ENCODE measurements around the gene PDXK. TPM values are rescaled to one million over a fixed set of nuclear protein-coding genes. Genes with fewer than 3 reads are reported as not detected.

The PDXK gene
- polyA plus RNA-seq, 3 donors from 2014 or later: 47.1 to 55.2 (median 50.9) TPM

DNA sequence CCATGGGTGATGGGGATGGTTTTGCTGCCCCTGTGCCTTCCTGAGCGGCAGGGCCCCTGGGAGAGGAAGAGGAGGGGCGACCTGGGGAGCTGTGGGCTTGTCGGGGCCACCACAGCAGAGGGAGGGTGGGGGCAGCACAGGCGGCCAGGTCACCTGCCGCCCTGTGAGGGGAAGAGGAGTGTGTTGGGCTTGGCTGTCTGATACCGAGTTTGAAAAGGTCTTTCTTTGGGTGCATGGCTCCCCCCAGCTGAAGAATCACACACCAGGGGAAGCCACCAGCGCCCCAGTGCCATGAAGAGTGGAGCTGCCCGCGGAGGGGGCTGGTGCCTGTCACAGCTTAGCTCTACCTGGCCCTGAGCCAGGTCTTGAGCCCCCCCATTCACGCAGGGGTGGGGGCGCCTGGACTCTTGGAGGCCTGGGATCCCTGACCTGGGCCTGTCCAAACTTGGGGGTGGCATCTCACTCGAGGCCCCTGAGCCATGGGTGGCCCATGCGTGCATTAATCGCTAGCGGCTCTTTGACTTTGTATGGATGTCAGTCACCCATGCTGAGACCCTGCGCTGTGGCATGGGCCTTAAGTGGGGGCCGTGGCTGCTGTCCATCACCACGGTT, 30.8 kb downstream of the PDXK start:
- H3K4me1 Mint-ChIP-seq: peaks cover 0 to 3% of the 10 kb centered on the region in 2 donors
- peaks cover 0 to 4% (median 4%) of the 10 kb centered on the region in 3 donors for H3K27me3 Mint-ChIP-seq (ENCODE audit: low read depth in 3 of 3)
- H3K9me3 Mint-ChIP-seq: no peaks in the 10 kb centered on the region
- peaks cover 0 to 21% (median 0%) of the 10 kb centered on the region in 3 donors for H3K36me3 Mint-ChIP-seq
- H3K4me3 Mint-ChIP-seq: no peak overlapping the region
- no peak for DNase-seq
- H3K27ac Mint-ChIP-seq: peak overlapping the region in 1 of 6 donors; percentile 24

DNA sequence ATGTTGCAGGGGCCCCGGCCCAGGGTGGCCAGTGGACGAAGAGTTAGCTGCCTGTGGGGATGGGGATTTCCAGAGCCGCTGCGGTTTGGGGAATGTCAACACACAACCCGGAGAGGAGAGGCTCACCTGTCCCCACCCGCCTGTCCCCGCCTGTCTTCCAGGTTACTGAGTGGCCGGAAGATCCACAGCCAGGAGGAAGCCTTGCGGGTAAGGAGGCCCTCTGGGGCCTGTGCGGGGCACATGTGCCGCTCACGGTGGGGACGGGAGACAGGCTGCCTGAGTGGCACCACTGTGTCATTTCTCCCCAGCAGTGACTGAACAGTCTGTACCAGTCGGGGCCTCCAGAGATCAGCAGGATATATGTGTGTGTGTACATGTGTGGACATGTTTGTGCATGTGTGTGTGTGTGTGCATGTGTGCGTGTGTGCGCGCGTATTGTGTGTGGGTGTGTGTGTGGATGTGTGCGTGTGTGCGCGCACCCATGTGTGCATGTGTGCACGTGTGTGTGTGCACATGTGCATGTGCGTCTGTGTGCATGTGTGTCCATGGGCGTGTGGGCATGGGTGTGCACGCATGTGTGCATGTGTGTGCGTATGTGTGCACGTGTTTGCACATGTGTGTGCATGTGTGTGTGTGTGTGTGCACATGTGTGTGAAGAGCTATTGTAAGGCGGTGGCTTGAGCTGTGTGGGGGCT, 31.6 kb downstream of the PDXK start:
- Mint-ChIP-seq H3K27ac (peak overlapping the region in 3 of 6 donors; percentile 24 to 69 (median 42)), H3K9me3 (no peaks in the 10 kb centered on the region), H3K36me3 (peaks cover 0 to 16% (median 0%) of the 10 kb centered on the region in 3 donors), H3K4me3 (no peak overlapping the region), H3K27me3 (ENCODE audit: low read depth in 3 of 3) (peaks cover 0 to 4% (median 4%) of the 10 kb centered on the region in 3 donors), H3K4me1 (peaks cover 0 to 3% of the 10 kb centered on the region in 2 donors)
- DNase-seq: no peak

DNA sequence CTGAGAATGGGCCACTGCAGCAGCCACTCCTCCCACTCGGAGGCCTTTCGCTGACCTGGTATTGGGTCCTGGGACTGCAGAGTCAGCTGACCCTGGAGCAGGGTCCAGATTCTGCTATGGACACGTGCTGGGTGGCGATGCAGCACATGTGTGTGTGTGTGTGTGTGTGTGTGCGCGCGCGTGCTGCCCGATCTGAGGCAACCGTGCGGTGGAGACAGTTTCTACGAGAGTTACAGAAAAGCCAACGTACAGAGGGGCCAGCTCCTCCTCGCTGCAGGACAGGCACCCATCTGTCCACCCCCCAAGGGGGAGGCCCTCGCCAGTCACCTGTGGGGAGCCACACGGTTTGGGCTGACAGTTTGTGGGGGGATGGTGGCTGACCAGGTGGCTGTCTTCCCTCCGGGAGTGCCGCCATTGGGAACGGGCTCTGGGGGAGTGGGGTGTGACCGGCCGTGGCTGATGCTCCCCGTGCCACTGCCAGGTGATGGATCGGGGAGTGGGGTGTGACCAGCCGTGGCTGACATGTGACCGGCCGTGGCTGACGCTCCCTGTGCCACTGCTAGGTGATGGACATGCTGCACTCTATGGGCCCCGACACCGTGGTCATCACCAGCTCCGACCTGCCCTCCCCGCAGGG, 33.1 kb downstream of the PDXK start:
- no peaks in the 10 kb centered on the region for H3K9me3 Mint-ChIP-seq
- DNase-seq: no peak
- H3K27me3 Mint-ChIP-seq (ENCODE audit: low read depth in 3 of 3): peaks cover 0 to 4% (median 4%) of the 10 kb centered on the region in 3 donors
- H3K36me3 Mint-ChIP-seq: peaks cover 0 to 20% (median 0%) of the 10 kb centered on the region in 3 donors
- peaks cover 0 to 3% of the 10 kb centered on the region in 2 donors for H3K4me1 Mint-ChIP-seq
- no peak overlapping the region for H3K4me3 Mint-ChIP-seq
- no peak overlapping the region for H3K27ac Mint-ChIP-seq

DNA sequence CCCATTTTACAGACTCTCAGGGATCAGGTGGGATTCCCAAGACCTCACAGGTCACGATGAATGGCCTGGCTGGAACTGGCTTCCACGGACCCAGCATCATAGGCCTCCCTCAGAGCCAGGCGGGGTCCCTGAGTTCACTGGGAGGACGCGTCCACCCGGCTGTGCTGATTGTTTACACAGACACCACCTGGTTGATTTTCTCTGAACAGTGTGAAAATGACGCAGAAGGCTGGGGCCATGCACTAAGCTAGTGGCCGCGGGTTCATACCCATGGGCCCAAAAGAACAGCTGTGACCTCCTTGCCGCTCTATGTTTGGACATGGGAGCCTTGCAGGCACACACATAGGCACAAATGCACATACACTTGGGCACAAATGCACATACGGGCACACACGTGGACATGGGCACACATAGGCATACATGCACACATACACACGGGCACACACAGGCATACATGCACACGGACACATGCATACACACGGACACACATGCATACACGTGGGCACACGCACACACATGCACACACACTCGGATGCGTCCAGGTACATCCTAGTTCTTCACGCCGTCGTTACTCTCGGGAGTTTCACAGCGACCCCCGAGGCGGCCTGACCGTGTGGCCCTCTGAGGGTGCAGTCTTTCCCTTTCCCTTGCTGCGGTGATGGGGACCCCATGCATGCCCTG, 34.0 kb downstream of the PDXK start:
- Mint-ChIP-seq H3K27ac (no peak overlapping the region), H3K36me3 (peaks cover 0 to 14% (median 0%) of the 10 kb centered on the region in 3 donors), H3K4me3 (no peak overlapping the region), H3K27me3 (ENCODE audit: low read depth in 3 of 3) (peaks cover 0 to 4% (median 4%) of the 10 kb centered on the region in 3 donors), H3K9me3 (no peaks in the 10 kb centered on the region), H3K4me1 (peaks cover 0 to 3% of the 10 kb centered on the region in 2 donors)
- DNase-seq: no peak

DNA sequence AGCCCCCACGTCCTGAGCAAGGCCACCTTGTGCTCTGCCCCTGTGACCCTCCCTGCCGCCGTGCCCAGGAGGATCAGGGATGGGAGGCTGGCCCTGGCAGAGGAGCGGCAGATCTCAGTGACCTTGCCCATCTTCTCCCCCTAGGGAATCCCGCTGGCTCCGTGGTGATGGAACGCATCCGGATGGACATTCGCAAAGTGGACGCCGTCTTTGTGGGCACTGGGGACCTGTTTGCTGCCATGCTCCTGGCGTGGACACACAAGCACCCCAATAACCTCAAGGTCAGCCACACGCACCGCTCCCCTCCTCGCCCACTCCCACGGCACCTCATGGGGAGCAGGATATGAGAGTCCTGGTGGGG, 34.5 kb downstream of the PDXK start:
- Mint-ChIP-seq H3K4me3 (no peak overlapping the region), H3K36me3 (peaks cover 0 to 14% (median 0%) of the 10 kb centered on the region in 3 donors), H3K4me1 (peaks cover 0 to 3% of the 10 kb centered on the region in 2 donors), H3K9me3 (no peaks in the 10 kb centered on the region), H3K27me3 (ENCODE audit: low read depth in 3 of 3) (peaks cover 0 to 4% (median 4%) of the 10 kb centered on the region in 3 donors), H3K27ac (no peak overlapping the region)
- no peak for DNase-seq

DNA sequence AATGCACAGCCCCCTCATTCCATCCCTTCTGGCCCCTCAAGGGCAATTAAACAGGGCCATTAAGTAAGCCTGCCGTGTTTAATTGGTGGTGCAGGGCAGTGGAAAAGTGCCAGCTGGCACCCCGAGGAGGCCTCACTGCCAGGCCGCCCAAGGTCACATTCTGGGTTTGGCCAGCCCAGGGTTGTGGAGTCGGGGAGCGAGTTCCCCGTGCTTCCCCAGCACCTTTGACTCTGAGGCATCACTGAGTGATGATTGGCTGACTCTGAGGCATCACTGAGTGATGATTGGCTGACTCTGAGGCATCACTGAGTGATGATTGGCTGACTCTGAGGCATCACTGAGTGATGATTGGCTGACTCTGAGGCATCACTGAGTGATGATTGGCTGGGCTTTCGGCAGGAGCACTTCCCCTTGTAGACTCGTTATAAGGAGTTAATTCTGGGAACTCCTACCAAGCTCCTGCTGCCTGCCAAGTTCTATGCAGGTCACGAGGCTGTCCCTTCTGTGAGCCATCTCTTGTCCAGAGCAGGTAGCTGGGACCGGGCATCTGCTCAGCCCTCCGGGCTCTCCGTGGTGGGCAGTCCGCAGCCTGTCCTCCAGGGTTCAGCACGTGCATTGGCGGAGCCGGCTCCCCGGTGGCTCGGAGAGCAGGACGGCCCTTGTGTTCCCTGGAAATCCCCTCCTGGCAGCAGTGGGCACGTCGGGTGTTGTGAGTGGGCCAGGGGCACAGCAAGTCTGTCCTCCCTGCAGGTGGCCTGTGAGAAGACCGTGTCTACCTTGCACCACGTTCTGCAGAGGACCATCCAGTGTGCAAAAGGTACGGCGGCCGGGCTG, 36.2 kb downstream of the PDXK start:
- Mint-ChIP-seq H3K27me3 (ENCODE audit: low read depth in 3 of 3) (peaks cover 0 to 4% (median 2%) of the 10 kb centered on the region in 3 donors), H3K4me3 (no peak overlapping the region), H3K9me3 (no peaks in the 10 kb centered on the region), H3K36me3 (peaks cover 0 to 14% (median 4%) of the 10 kb centered on the region in 3 donors), H3K27ac (no peak overlapping the region), H3K4me1 (peaks cover 0 to 3% of the 10 kb centered on the region in 2 donors)
- no peak for DNase-seq

DNA sequence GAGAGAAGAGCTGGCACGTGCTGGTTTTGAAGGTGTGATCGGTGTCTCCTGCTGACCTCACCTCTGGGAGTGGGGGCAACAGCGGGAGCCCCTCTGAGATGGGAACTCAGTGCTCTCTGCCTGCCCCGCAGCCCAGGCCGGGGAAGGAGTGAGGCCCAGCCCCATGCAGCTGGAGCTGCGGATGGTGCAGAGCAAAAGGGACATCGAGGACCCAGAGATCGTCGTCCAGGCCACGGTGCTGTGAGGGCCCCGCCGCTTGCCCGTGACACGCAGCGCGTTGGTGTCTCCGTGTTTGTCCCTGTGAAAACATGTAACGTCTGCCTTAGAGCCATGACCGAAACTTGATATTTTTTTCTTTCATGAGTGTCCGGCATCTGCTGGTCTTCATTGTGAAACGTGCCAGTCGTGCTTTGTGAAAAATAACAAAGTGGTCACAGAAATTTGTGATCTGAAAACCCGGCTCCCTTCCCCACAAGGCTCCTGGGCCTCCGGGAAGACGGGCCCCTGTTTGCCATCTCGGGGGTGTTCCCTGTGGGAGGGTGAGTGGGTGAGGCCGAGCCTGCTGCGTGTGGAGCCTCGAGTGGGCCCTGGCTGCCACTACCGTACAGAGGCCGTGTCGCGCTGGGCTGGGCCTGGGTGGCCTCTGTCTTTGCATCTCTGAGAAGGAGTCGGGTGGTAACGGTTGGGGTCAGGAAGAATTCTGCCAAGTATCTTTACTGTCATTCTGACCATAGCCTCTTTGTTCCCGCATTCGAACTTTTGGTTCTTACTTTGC, 37.1 kb downstream of the PDXK start:
- no peak overlapping the region for H3K4me3 Mint-ChIP-seq
- no peak overlapping the region for H3K27ac Mint-ChIP-seq
- H3K9me3 Mint-ChIP-seq: no peaks in the 10 kb centered on the region
- peaks cover 0 to 8% (median 4%) of the 10 kb centered on the region in 3 donors for H3K36me3 Mint-ChIP-seq
- H3K27me3 Mint-ChIP-seq (ENCODE audit: low read depth in 3 of 3): peaks cover 0 to 2% (median 0%) of the 10 kb centered on the region in 3 donors
- DNase-seq: no peak
- H3K4me1 Mint-ChIP-seq: no peaks in the 10 kb centered on the region

DNA sequence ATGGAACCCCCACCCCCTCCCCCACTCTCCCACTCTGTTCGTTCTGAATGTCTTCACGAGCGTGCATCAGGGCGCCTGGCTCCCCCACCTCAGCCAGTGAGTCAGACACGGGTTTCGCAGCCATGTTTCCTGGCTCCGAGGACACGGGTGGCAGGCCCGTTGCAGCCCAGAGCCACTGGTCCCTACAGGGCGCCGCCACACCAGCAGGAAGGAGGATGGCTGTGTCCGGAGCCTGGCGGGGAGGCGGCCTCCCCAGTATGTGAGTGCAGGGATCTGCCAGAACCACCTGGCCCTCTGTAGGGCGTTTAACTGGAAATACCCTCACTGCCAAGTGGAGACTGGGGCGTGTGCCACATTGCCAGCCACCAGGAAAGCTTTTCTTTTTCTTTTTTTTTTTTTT, 38.7 kb downstream of the PDXK start:
- no peak for DNase-seq
- no peak overlapping the region for H3K4me3 Mint-ChIP-seq
- no peak overlapping the region for H3K27ac Mint-ChIP-seq
- no peaks in the 10 kb centered on the region for H3K4me1 Mint-ChIP-seq
- peaks cover 0 to 2% (median 0%) of the 10 kb centered on the region in 3 donors for H3K27me3 Mint-ChIP-seq (ENCODE audit: low read depth in 3 of 3)
- no peaks in the 10 kb centered on the region for H3K9me3 Mint-ChIP-seq
- peaks cover 0 to 8% (median 4%) of the 10 kb centered on the region in 3 donors for H3K36me3 Mint-ChIP-seq

DNA sequence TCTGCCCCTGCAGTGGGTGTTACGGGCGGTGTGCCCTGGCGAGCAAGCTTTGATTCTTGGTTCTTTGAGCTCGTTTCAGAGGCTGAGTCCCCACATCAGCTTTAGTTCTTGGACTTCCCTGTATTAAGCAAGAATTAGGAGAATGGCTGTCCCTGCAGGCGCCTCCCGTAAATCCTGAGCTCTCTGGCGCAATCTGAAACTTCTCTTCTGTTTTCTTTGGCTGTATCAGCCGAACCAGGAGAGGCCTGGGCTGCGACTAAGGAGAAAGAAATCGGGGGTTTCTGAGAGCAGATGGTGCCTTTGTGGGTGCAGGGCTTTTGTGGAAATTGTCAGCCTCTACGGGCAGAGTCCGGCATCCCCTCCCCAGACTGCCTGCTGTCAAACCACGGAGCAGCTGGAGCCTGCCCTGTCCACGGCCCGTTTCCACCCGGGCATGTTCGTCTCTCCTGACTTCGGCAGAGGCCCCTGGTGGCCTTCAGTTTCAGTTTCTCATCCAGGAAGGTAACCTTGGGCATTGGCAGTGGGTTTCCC, 39.2 kb downstream of the PDXK start:
- Mint-ChIP-seq H3K36me3 (peaks cover 0 to 8% (median 4%) of the 10 kb centered on the region in 3 donors), H3K27ac (no peak overlapping the region), H3K9me3 (no peaks in the 10 kb centered on the region), H3K4me1 (no peaks in the 10 kb centered on the region), H3K4me3 (no peak overlapping the region), H3K27me3 (ENCODE audit: low read depth in 3 of 3) (peaks cover 0 to 2% (median 2%) of the 10 kb centered on the region in 3 donors)
- DNase-seq: no peak

DNA sequence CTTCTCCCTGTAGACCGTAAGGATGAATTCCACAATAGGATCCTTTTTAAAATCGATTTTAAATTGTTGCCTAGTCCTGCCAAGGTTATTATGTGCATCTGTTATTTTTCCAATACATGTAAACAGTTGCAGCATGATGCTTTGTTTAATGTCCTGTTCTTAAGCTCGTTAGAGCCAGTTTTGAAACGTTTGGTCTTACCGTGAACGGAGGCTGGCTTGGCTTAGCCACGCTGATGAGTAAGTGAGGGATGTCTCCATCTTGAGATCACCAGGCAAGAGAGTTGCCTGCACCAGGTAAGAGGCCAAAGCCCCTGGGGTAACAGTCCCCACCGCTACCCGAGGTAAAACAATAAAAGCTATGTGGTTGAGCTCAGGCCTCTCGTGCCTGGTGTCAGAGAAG, 39.9 kb downstream of the PDXK start:
- Mint-ChIP-seq H3K4me3 (no peak overlapping the region), H3K36me3 (peaks cover 0 to 8% (median 4%) of the 10 kb centered on the region in 3 donors), H3K9me3 (no peaks in the 10 kb centered on the region), H3K4me1 (no peaks in the 10 kb centered on the region), H3K27ac (no peak overlapping the region), H3K27me3 (ENCODE audit: low read depth in 3 of 3) (peaks cover 0 to 2% (median 2%) of the 10 kb centered on the region in 3 donors)
- DNase-seq: no peak

DNA sequence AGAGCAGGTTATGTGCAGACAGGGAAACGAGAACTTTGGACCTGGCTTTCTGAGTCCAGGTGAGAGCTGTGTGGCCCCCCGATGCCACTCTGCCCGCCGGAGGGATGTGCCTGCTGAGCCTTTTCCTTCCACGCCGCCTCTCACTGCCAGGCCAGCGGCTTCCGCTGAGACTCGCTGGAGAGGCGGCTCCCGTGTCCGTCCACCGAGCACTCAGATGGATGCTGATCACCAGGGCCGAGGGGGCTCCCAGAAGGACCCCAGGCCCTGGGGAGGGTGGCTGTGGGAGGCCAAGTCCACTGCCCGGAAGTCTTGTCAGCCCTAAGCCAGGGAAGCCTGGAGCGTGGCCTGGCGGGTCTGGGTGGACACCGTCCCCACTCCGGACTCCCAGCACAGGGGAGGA, 40.7 kb downstream of the PDXK start:
- Mint-ChIP-seq H3K9me3 (no peaks in the 10 kb centered on the region), H3K27me3 (ENCODE audit: low read depth in 3 of 3) (peaks cover 0 to 2% (median 0%) of the 10 kb centered on the region in 3 donors), H3K4me3 (no peak overlapping the region), H3K4me1 (no peaks in the 10 kb centered on the region), H3K36me3 (peaks cover 0 to 8% (median 4%) of the 10 kb centered on the region in 3 donors), H3K27ac (no peak overlapping the region)
- no peak for DNase-seq

DNA sequence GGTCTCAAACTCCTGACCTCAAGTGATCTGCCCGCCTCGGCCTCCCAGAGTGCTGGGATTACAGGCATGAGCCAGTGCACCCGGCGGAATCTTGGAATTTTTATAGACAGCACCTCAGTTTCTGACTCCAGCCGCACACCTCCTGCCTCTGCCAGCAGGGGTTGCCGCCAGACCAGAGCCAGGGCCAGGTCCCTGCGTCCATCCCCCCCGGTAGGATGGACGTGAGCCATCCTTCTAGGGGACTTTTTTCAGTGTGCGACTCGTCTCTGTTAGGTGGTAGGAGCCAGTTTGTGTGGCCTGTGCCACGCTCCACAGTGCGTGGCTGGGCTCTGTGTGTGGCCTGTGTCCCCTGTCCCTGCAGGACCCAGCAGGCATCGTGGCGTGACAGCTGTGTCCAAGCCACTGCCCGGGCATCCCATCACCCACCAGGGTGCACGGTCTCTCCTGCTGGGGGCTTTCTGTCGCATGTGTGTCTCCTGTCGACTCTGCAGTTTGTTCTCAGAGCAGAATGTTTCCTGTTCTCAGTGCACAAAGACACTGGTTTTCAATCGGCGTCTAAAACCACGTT, 41.5 kb downstream of the PDXK start:
- DNase-seq: no peak
- peak overlapping the region in 1 of 6 donors; percentile 53 for H3K27ac Mint-ChIP-seq
- H3K27me3 Mint-ChIP-seq (ENCODE audit: low read depth in 3 of 3): peaks cover 0 to 2% (median 0%) of the 10 kb centered on the region in 3 donors
- no peaks in the 10 kb centered on the region for H3K9me3 Mint-ChIP-seq
- no peaks in the 10 kb centered on the region for H3K4me1 Mint-ChIP-seq
- H3K36me3 Mint-ChIP-seq: peaks cover 0 to 8% (median 4%) of the 10 kb centered on the region in 3 donors
- no peak overlapping the region for H3K4me3 Mint-ChIP-seq
